Mesothelial cell of epicardium (in vitro differentiated cells): ENCODE measurements around the gene DES. TPM values are rescaled to one million over a fixed set of nuclear protein-coding genes. Genes with fewer than 3 reads are reported as not detected.

Experiments
- DNase-seq, 2 experiments: peaks; one replicate each; pipeline ENCODE4 v3.0.0; 2021; ENCODE audit warnings: low spot score in 2 of 2; ENCODE audit not compliant: unreplicated experiment in 2 of 2
- H3K27ac Mint-ChIP-seq: 2 replicates; pipeline ENCODE4 v1.8.0; 2021; ENCODE audit warnings: mixed read lengths
- H3K27me3 Mint-ChIP-seq: 2 replicates; pipeline ENCODE4 v1.8.0; 2021; ENCODE audit warnings: low read depth, mixed read lengths
- H3K36me3 Mint-ChIP-seq: 2 replicates; pipeline ENCODE4 v1.8.0; 2021; ENCODE audit warnings: mixed read lengths
- H3K4me1 Mint-ChIP-seq: 2 replicates; pipeline ENCODE4 v1.8.0; 2021; ENCODE audit warnings: mixed read lengths
- H3K4me3 Mint-ChIP-seq: 2 replicates; pipeline ENCODE4 v1.8.0; 2021; ENCODE audit warnings: mild to moderate bottlenecking, moderate library complexity, mixed read lengths
- H3K9me3 Mint-ChIP-seq: 2 replicates; pipeline ENCODE4 v1.8.0; 2021; ENCODE audit warnings: mixed read lengths
- total RNA-seq: library from RNA; stranded (reverse); gene quantifications from 3 replicates; pipeline ENCODE4 v1.2.1, GENCODE V29; 2021
- TF ChIP-seq, protein P1 (sequence below): fragments of 200-600 bp; sonication (generic); IDR thresholded peaks from one replicate; pipeline ENCODE4 v1.5.0; 2021; ENCODE audit warnings: antibody characterized with exemption; ENCODE audit not compliant: unreplicated experiment

The DES gene
- total RNA-seq, 1 donor from 2014 or later: 33.0 TPM

DNA sequence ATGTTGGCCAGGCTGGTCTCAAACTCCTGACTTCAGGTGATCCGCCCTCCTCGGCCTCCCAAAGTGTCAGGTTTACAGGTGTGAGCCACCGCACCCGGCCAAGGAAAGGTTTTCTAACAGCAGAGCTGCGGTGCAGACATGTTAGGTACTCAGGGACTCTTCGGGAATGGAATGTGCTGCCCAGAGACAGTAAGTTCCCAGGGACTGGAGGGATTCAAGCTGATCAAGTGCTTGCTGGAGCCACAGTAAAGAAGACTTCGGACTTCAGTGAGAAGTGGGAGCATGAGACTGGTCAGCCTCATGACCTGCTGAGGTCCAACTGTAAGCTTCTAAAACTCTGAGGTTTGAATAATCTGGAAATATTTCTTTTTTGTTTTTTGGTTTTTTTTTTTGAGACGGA, 7.8 kb upstream of the DES start:
- no peak overlapping the region for H3K27ac Mint-ChIP-seq
- H3K4me3 Mint-ChIP-seq: no peak overlapping the region
- TF ChIP-seq, protein P1, sequence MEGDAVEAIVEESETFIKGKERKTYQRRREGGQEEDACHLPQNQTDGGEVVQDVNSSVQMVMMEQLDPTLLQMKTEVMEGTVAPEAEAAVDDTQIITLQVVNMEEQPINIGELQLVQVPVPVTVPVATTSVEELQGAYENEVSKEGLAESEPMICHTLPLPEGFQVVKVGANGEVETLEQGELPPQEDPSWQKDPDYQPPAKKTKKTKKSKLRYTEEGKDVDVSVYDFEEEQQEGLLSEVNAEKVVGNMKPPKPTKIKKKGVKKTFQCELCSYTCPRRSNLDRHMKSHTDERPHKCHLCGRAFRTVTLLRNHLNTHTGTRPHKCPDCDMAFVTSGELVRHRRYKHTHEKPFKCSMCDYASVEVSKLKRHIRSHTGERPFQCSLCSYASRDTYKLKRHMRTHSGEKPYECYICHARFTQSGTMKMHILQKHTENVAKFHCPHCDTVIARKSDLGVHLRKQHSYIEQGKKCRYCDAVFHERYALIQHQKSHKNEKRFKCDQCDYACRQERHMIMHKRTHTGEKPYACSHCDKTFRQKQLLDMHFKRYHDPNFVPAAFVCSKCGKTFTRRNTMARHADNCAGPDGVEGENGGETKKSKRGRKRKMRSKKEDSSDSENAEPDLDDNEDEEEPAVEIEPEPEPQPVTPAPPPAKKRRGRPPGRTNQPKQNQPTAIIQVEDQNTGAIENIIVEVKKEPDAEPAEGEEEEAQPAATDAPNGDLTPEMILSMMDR: no peak
- peaks cover 14% of the 10 kb centered on the region for H3K27me3 Mint-ChIP-seq
- peaks cover 13% of the 10 kb centered on the region for H3K4me1 Mint-ChIP-seq
- H3K9me3 Mint-ChIP-seq: no peaks in the 10 kb centered on the region
- H3K36me3 Mint-ChIP-seq: peaks cover 2% of the 10 kb centered on the region
- DNase-seq: no peak

DNA sequence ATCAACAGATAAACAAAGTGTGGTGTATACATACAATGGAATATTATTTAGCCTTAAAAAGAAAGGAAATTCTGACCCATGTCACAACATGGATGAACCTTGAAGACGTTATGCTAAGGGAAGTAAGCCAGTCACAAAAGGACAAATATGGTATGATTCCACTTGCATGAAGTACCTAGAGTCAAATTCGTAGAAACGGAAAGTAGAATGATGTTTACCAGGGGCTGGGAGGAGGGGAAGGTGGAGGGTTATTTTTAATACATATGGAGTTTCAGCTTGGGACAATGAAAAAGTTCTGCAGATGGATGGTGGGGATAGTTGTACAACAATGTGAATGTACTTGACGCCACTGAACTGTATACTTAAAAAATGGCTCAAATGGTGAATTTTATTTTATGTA, 3.3 kb upstream of the DES start:
- no peak overlapping the region for H3K27ac Mint-ChIP-seq
- TF ChIP-seq, protein P1: no peak
- H3K4me3 Mint-ChIP-seq: no peak overlapping the region
- no peaks in the 10 kb centered on the region for H3K9me3 Mint-ChIP-seq
- H3K27me3 Mint-ChIP-seq: peaks cover 30% of the 10 kb centered on the region
- no peak for DNase-seq
- peaks cover 2% of the 10 kb centered on the region for H3K36me3 Mint-ChIP-seq
- H3K4me1 Mint-ChIP-seq: peaks cover 20% of the 10 kb centered on the region

DNA sequence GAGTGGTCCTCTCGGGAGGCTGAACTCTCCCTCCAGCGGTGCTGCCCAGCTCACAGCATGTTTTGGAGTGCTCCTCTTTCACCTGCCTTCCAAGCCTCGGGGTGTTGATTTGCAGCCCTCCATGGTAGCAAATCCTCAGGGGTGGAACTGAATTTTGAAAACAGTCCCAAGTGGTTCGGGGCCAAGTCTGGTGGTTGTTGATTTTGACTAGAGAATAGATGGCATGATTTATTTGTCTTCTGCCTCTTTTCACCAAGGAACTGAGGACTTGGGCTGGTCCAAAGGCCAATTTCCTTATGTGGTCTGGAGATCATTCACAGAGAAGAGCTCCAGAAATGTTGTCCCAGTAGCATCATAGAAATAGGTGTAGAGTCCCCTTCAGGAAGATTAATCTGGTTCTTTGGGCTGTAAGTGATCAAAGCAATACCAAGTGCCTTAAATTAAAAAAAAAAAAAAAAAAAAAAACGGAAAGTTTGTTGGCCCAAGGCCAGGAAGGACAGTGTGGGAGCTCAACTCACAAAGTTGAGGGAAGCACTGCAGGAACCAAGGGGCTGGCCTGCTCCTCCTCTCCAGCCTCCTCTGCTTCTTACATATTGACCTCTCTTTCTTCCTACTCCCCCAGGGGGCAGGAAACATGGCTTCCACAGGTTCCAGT, 2.5 kb upstream of the DES start:
- TF ChIP-seq, protein P1: no peak
- no peaks in the 10 kb centered on the region for H3K9me3 Mint-ChIP-seq
- peaks cover 2% of the 10 kb centered on the region for H3K36me3 Mint-ChIP-seq
- H3K27ac Mint-ChIP-seq: peak overlapping the region; percentile 77
- no peak overlapping the region for H3K4me3 Mint-ChIP-seq
- peaks cover 39% of the 10 kb centered on the region for H3K27me3 Mint-ChIP-seq
- H3K4me1 Mint-ChIP-seq: peaks cover 22% of the 10 kb centered on the region
- DNase-seq: no peak

DNA sequence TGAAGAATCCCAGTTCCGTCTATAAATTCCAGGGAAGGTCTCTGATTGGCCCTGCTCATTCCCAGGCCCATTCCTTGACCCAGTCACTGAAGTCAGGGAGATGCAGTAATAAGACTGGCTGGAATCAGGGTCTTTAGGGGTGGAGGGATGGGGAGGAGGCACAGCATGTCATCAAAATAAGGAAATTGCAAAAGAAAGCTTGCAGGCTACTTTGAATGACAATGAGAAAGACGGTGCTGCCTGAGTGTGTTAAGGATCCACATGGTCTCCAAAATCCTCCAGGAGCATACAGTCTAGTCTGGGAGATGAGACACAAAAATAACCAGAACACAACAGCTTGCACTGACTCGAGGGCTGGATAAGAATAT, 2.0 kb upstream of the DES start:
- peak overlapping the region; percentile 77 for H3K27ac Mint-ChIP-seq
- TF ChIP-seq, protein P1: no peak
- H3K4me3 Mint-ChIP-seq: no peak overlapping the region
- no peak for DNase-seq
- peaks cover 2% of the 10 kb centered on the region for H3K36me3 Mint-ChIP-seq
- no peaks in the 10 kb centered on the region for H3K9me3 Mint-ChIP-seq
- peaks cover 40% of the 10 kb centered on the region for H3K27me3 Mint-ChIP-seq
- peaks cover 22% of the 10 kb centered on the region for H3K4me1 Mint-ChIP-seq

DNA sequence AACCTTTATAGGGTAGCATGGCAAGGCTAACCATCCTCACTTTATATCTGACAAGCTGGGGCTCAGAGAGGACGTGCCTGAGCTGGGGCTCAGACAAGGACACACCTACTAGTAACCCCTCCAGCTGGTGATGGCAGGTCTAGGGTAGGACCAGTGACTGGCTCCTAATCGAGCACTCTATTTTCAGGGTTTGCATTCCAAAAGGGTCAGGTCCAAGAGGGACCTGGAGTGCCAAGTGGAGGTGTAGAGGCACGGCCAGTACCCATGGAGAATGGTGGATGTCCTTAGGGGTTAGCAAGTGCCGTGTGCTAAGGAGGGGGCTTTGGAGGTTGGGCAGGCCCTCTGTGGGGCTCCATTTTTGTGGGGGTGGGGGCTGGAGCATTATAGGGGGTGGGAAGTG, 1.2 kb upstream of the DES start:
- peaks cover 2% of the 10 kb centered on the region for H3K36me3 Mint-ChIP-seq
- TF ChIP-seq, protein P1: no peak
- DNase-seq: no peak
- peaks cover 22% of the 10 kb centered on the region for H3K4me1 Mint-ChIP-seq
- no peak overlapping the region for H3K4me3 Mint-ChIP-seq
- peaks cover 40% of the 10 kb centered on the region for H3K27me3 Mint-ChIP-seq
- no peaks in the 10 kb centered on the region for H3K9me3 Mint-ChIP-seq
- H3K27ac Mint-ChIP-seq: peak overlapping the region; percentile 16

DNA sequence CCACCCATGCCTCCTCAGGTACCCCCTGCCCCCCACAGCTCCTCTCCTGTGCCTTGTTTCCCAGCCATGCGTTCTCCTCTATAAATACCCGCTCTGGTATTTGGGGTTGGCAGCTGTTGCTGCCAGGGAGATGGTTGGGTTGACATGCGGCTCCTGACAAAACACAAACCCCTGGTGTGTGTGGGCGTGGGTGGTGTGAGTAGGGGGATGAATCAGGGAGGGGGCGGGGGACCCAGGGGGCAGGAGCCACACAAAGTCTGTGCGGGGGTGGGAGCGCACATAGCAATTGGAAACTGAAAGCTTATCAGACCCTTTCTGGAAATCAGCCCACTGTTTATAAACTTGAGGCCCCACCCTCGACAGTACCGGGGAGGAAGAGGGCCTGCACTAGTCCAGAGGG, 803 bp upstream of the DES start:
- H3K4me1 Mint-ChIP-seq: peaks cover 22% of the 10 kb centered on the region
- no peak for DNase-seq
- no peak overlapping the region for H3K27ac Mint-ChIP-seq
- TF ChIP-seq, protein P1: no peak
- H3K9me3 Mint-ChIP-seq: no peaks in the 10 kb centered on the region
- H3K27me3 Mint-ChIP-seq: peaks cover 40% of the 10 kb centered on the region
- H3K36me3 Mint-ChIP-seq: peaks cover 2% of the 10 kb centered on the region
- H3K4me3 Mint-ChIP-seq: no peak overlapping the region
